ENCODE measurements around the gene KIAA1671.

The KIAA1671 gene

GRCh38 chr22:25111579-25112517, 159.3 kb downstream of the KIAA1671 start:
- ATAC-seq = no peak
- peaks cover 2% of the 10 kb centered on the region for H3K27me3 Mint-ChIP-seq
- H3K9me3 Mint-ChIP-seq = no peaks in the 10 kb centered on the region
- H3K27ac Mint-ChIP-seq = peak overlapping the region; percentile 73
- DNase-seq = peak; percentile 12
- H3K4me3 Mint-ChIP-seq = peak overlapping the region; percentile 77
- H3K4me1 Mint-ChIP-seq = peaks cover 18% of the 10 kb centered on the region
- H3K36me3 Mint-ChIP-seq (ENCODE audit: low read depth) = no peaks in the 10 kb centered on the region

- Mint-ChIP-seq H3K27ac (peak overlapping the region; percentile 22), H3K36me3 (ENCODE audit: low read depth) (no peaks in the 10 kb centered on the region), H3K9me3 (no peaks in the 10 kb centered on the region), H3K27me3 (peaks cover 2% of the 10 kb centered on the region), H3K4me3 (peak overlapping the region; percentile 24), H3K4me1 (peaks cover 18% of the 10 kb centered on the region)
- DNase-seq (no peak), ATAC-seq (no peak)
Observed at GRCh38 chr22:25112538-25113253, 160.2 kb downstream of the KIAA1671 start.

DNA sequence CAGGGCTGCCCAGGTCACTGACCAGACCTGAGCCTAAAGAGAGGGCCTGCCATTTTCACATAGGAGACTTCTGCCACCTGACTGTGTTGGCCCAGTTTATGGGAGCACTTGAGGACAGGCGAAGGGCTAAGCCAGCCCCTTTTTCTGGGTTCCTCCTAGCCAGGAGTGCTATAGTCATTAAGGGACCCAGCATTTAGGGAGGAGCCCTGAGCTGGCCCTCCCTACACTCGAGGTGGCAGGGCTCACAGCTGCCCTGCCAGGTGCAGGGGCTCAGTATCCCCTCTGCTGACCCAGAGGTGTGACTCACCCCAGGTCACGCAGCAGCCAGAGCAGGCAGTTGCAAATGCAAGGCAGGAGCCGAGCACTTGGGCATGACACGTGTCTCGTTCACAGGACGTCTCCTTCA, 160.8 kb downstream of the KIAA1671 start:
- Mint-ChIP-seq H3K27me3 (peaks cover 2% of the 10 kb centered on the region), H3K9me3 (no peaks in the 10 kb centered on the region), H3K27ac (no peak overlapping the region), H3K36me3 (ENCODE audit: low read depth) (no peaks in the 10 kb centered on the region), H3K4me1 (peaks cover 18% of the 10 kb centered on the region), H3K4me3 (no peak overlapping the region)
- no peak for DNase-seq
- ATAC-seq = no peak

GRCh38 chr22:25114369-25115362, 162.2 kb downstream of the KIAA1671 start:
- H3K9me3 Mint-ChIP-seq = no peaks in the 10 kb centered on the region
- ATAC-seq (no peak), DNase-seq (no peak)
- H3K4me3 Mint-ChIP-seq = no peak overlapping the region
- H3K36me3 Mint-ChIP-seq (ENCODE audit: low read depth) = no peaks in the 10 kb centered on the region
- H3K4me1 Mint-ChIP-seq = peaks cover 18% of the 10 kb centered on the region
- H3K27me3 Mint-ChIP-seq = peaks cover 2% of the 10 kb centered on the region
- H3K27ac Mint-ChIP-seq = no peak overlapping the region

DNA sequence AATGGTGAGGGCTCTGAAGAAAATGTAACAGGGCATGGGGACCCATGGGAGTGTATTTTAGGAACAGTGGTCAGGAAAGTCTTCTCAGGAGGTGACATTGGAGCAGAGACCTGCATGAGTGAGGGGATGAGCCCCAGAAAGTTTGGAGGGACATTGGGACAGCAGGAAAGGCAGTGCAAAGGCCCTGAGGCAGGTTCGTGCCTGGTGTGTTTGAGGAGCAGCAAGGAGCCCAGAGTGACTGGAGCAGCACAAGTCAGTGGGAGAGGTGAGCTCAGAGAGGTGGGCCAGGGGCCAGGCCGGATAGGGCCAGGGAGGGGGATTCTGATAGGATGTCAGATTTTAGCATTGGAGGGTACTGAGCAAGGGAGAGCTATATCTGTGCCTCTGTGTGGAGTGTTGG, 167.1 kb downstream of the KIAA1671 start:
- ATAC-seq = no peak
- Mint-ChIP-seq H3K9me3 (no peaks in the 10 kb centered on the region), H3K4me1 (no peaks in the 10 kb centered on the region), H3K4me3 (no peak overlapping the region), H3K36me3 (ENCODE audit: low read depth) (peaks cover 3% of the 10 kb centered on the region), H3K27me3 (no peaks in the 10 kb centered on the region), H3K27ac (no peak overlapping the region)
- no peak for DNase-seq

GRCh38 chr22:25120093-25120561, 167.6 kb downstream of the KIAA1671 start:
- peaks cover 3% of the 10 kb centered on the region for H3K36me3 Mint-ChIP-seq (ENCODE audit: low read depth)
- no peaks in the 10 kb centered on the region for H3K9me3 Mint-ChIP-seq
- H3K27me3 Mint-ChIP-seq = no peaks in the 10 kb centered on the region
- DNase-seq = no peak
- ATAC-seq = no peak
- no peak overlapping the region for H3K4me3 Mint-ChIP-seq
- H3K27ac Mint-ChIP-seq = no peak overlapping the region
- no peaks in the 10 kb centered on the region for H3K4me1 Mint-ChIP-seq

- Mint-ChIP-seq H3K27ac (no peak overlapping the region), H3K4me1 (no peaks in the 10 kb centered on the region), H3K27me3 (no peaks in the 10 kb centered on the region), H3K9me3 (no peaks in the 10 kb centered on the region), H3K4me3 (no peak overlapping the region), H3K36me3 (ENCODE audit: low read depth) (peaks cover 3% of the 10 kb centered on the region)
- no peak for DNase-seq
- no peak for ATAC-seq
Observed at GRCh38 chr22:25120761-25121212, 168.3 kb downstream of the KIAA1671 start.

GRCh38 chr22:25122136-25122764, 169.7 kb downstream of the KIAA1671 start:
- DNase-seq (no peak), ATAC-seq (no peak)
- no peak overlapping the region for H3K27ac Mint-ChIP-seq
- no peaks in the 10 kb centered on the region for H3K4me1 Mint-ChIP-seq
- H3K9me3 Mint-ChIP-seq = no peaks in the 10 kb centered on the region
- H3K36me3 Mint-ChIP-seq (ENCODE audit: low read depth) = peaks cover 3% of the 10 kb centered on the region
- no peaks in the 10 kb centered on the region for H3K27me3 Mint-ChIP-seq
- no peak overlapping the region for H3K4me3 Mint-ChIP-seq

DNA sequence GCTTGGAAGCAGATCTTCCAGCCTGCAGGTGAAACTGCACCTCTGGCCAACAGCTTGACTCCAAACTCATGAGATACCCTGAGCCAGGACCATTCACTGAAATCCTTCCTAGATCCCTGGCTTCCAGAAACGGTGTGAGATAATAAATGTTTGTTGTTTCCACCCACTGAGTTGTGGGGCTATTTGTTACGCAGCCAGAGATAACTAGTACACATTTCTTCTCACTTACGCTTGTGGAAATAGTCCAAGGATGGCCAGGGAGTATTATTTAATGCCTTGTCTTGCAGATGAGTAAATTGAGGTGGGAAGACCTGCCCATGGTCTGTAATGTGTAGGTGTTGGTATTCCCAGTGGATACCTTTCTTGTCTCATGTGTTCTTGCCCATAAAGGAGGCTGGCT, 171.2 kb downstream of the KIAA1671 start:
- DNase-seq = no peak
- H3K4me1 Mint-ChIP-seq = no peaks in the 10 kb centered on the region
- H3K27me3 Mint-ChIP-seq = no peaks in the 10 kb centered on the region
- no peaks in the 10 kb centered on the region for H3K9me3 Mint-ChIP-seq
- H3K36me3 Mint-ChIP-seq (ENCODE audit: low read depth) = peaks cover 3% of the 10 kb centered on the region
- no peak for ATAC-seq
- H3K27ac Mint-ChIP-seq = no peak overlapping the region
- no peak overlapping the region for H3K4me3 Mint-ChIP-seq

DNA sequence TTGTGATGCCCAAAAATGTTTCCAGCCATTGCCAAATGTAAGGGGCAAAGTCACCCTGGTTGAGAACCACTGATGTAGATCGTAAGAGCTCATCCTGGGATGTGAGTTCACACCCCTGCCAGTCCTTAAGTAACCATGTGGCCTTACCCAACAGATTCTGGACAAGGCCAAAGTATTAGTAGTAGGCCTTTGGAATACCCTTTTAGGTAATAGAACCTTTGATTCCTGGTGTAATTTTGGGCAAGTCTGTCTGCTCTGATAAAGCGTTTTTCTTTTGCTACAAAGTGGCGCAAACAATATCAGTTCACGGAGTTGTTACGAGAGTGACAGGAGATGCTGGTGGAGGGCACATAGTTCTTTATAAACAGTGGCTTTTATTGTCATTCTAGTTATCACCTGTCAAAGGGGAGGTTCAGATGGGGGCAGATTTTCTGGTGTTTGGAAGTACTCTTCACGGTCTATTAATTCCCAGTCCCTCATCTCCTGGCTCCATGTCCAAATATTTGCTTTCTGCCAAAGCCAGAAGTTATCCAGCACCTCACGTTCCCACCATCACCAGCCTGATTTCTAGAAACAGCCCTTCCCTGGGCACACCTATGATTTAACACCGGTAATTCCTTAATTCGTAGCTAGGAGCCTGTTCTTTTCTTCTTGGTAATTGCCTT, 173.3 kb downstream of the KIAA1671 start:
- H3K27me3 Mint-ChIP-seq = no peaks in the 10 kb centered on the region
- H3K36me3 Mint-ChIP-seq (ENCODE audit: low read depth) = peaks cover 3% of the 10 kb centered on the region
- no peak overlapping the region for H3K27ac Mint-ChIP-seq
- no peak overlapping the region for H3K4me3 Mint-ChIP-seq
- ATAC-seq = no peak
- H3K9me3 Mint-ChIP-seq = no peaks in the 10 kb centered on the region
- H3K4me1 Mint-ChIP-seq = no peaks in the 10 kb centered on the region
- no peak for DNase-seq

DNA sequence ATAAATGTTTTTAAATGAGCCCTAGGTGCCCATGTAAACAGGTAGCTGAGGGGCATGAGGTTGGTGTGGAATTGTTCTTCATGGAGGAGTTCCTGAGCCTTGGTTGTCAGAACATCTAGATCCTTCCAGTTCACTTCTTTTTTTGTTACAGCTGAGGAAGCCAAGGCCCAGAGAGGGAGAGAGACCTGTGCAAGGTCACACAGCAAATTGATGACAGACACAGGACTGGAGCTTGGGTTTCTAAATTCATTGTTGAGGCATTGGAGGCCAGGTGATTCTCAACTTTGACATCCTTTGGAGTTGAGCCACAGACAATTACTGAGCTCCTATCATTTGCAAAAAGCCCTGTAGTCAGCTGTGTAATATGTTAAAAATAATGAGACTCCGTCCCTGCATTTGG, 174.0 kb downstream of the KIAA1671 start:
- Mint-ChIP-seq H3K27ac (no peak overlapping the region), H3K27me3 (no peaks in the 10 kb centered on the region), H3K4me3 (no peak overlapping the region), H3K9me3 (no peaks in the 10 kb centered on the region), H3K36me3 (ENCODE audit: low read depth) (peaks cover 3% of the 10 kb centered on the region), H3K4me1 (no peaks in the 10 kb centered on the region)
- ATAC-seq (no peak), DNase-seq (no peak)

DNA sequence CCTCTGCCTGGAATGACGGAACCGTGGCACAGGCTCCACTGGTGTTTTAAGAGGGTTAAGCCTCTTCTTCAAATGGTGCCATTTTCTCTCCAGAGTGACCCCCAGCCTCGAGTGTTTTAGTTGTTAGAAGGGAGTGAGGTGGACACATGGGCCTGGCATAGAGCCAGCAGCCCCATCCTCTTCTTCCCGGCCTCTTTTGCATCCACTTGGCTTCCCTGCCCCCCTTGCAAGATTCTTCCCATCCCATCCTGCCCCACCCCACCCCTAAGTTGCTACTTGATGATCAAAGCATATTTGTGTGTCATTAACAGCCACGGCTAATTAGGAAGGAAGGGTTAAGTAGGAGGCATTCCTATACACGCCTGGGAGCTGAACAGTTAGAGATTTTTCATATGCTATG, 174.8 kb downstream of the KIAA1671 start:
- DNase-seq (no peak), ATAC-seq (no peak)
- Mint-ChIP-seq H3K36me3 (ENCODE audit: low read depth) (peaks cover 3% of the 10 kb centered on the region), H3K27me3 (no peaks in the 10 kb centered on the region), H3K4me1 (no peaks in the 10 kb centered on the region), H3K9me3 (no peaks in the 10 kb centered on the region), H3K27ac (no peak overlapping the region), H3K4me3 (no peak overlapping the region)

DNA sequence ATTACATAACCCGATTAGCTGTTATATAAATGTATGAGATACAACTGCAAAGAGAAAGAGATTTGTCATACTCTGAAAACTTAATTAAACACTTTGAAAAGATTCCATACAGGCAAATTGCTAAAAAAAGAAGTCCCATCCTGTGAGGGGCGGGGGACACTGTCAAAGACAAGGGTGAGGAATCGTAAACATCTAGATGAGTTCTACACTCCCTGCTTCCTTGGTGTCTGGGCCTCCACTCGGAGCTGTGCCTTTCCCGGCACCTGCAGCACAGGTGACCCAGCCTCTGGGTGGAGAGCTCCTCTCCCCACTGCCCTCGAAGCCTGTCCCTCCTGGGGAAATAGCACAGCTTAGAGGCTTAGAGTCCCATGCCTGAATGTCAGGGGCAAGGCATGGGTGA, 177.9 kb downstream of the KIAA1671 start:
- H3K36me3 Mint-ChIP-seq (ENCODE audit: low read depth) = no peaks in the 10 kb centered on the region
- ATAC-seq (no peak), DNase-seq (no peak)
- no peaks in the 10 kb centered on the region for H3K27me3 Mint-ChIP-seq
- H3K4me3 Mint-ChIP-seq = no peak overlapping the region
- H3K4me1 Mint-ChIP-seq = no peaks in the 10 kb centered on the region
- H3K9me3 Mint-ChIP-seq = no peaks in the 10 kb centered on the region
- no peak overlapping the region for H3K27ac Mint-ChIP-seq

All from activated naive CD8-positive, alpha-beta T cell treated with anti-CD3 and anti-CD28 coated beads, Interleukin-2, amount 50 U/mL, for 24 hours (primary cell).